H1 (cell line): ENCODE measurements around the gene NOXRED1. TPM values are rescaled to one million over a fixed set of nuclear protein-coding genes. Genes with fewer than 3 reads are reported as not detected.

Experiments used
- BRCA1 ChIP-seq: IDR thresholded peaks from 2 replicates; pipeline ENCODE4 v1.6.1; 2012; ENCODE audit warnings: low read depth, low read length, improper control_type of control experiment
- CHD2 ChIP-seq: IDR thresholded peaks from 2 replicates; pipeline ENCODE4 v1.6.1; 2012; ENCODE audit warnings: low read length, improper control_type of control experiment
- CHD7 ChIP-seq: fragments of 300-600 bp; sonication (generic); IDR thresholded peaks from 2 replicates; pipeline ENCODE4 v1.7.1; 2012; ENCODE audit warnings: low read length, moderate library complexity, mild to moderate bottlenecking, inconsistent platforms; ENCODE audit not compliant: insufficient replicate concordance
- RNF2 ChIP-seq: fragments of 200-900, 300-1000 bp; sonication (generic); IDR thresholded peaks from 2 replicates; pipeline ENCODE4 v1.7.1; 2016; ENCODE audit warnings: borderline replicate concordance, low read depth, mild to moderate bottlenecking, antibody characterized with exemption, low read length; ENCODE audit not compliant: poor library complexity, severe bottlenecking; ENCODE audit errors: missing control alignments
- SAP30 ChIP-seq: fragments of 300-600 bp; sonication (generic); IDR thresholded peaks from 2 replicates; pipeline ENCODE4 v1.7.1; 2012; ENCODE audit warnings: low read length, moderate library complexity, mild to moderate bottlenecking, inconsistent platforms; ENCODE audit not compliant: insufficient read depth, insufficient replicate concordance
- SIX5 ChIP-seq: IDR thresholded peaks from 2 replicates; pipeline ENCODE4 v1.6.1; 2011; ENCODE audit warnings: mild to moderate bottlenecking, low read depth, low read length
- SP2 ChIP-seq: IDR thresholded peaks from 2 replicates; pipeline ENCODE4 v1.6.1; 2012; ENCODE audit warnings: mild to moderate bottlenecking, low read length, inconsistent platforms
- TBP ChIP-seq: IDR thresholded peaks from 2 replicates; pipeline ENCODE4 v1.6.1; 2011; ENCODE audit warnings: low read depth, low read length, improper control_type of control experiment
- polyA plus RNA-seq, 7 experiments: library from polyadenylated mRNA; depleted of rRNA in 3 of 7; stranded (reverse) in 5 of 7; unstranded in 2 of 7; fragments of >200 nt in 5 of 7; fragments of 200-250 nt in 2 of 7; gene quantifications; 1 replicate in 5 of 7; 2 replicates in 1 of 7; 4 replicates in 1 of 7; pipeline versions ENCODE4 v1.2.1 to v1.2.3, GENCODE V29; 2011 to 2013; ENCODE audit warnings: missing spikeins in 2 of 7, mixed read lengths in 2 of 7
- total RNA-seq: library from RNA; stranded (reverse); fragmentation: NEBNext Ultra II Directional; extraction: Animal tissue kit (Norgen Biotek cat#: 25700); gene quantifications from 2 replicates; pipeline ENCODE4 v1.2.1, GENCODE V29; 2021

Gene NOXRED1
- total and polyA plus RNA-seq, 2 of the 8 experiments (the other 6 are each of a cell fraction or from before 2014, with no cell fraction given): 0.23 to 0.48 TPM

- TF ChIP-seq CHD7: no peak
- no peak for TF ChIP-seq SIX5
- no peak for TF ChIP-seq SP2
- TF ChIP-seq CHD2: no peak
- no peak for TF ChIP-seq RNF2
- TF ChIP-seq BRCA1: no peak
- no peak for TF ChIP-seq SAP30
- no peak for TF ChIP-seq TBP
Measured at GRCh38 chr14:77467801-77468200, 44.5 kb upstream of the NOXRED1 start (continued).
